ENCODE results near the gene NSUN7. TPM values are rescaled to one million over a fixed set of nuclear protein-coding genes. Genes with fewer than 3 reads are reported as not detected.
A peak's percentile ranks its signal among the peaks of the same experiment; 100 is the strongest.

Gene NSUN7
- total RNA-seq, 1 experiment from 2014 or later: 0.90 TPM

- H3K4me1 ChIP-seq (ENCODE audit: insufficient read depth, low read length, poor library complexity, severe bottlenecking): peaks cover 14% of the 10 kb centered on the region
- BruUV-seq (replicated peaks): no TSS peak
- intact Hi-C loops (cut with micrococcal nuclease; ENCODE audit: unreplicated experiment): no loop called here
- POLR2A ChIA-PET (ENCODE audit: low non-redundant PET): no interaction called here
- no peaks in the 10 kb centered on the region for H3K9me3 ChIP-seq (ENCODE audit: low read depth, low read length, poor library complexity, severe bottlenecking)
- CTCF ChIA-PET: no interaction called here
- no peak overlapping the region for H3K4me3 ChIP-seq (ENCODE audit: low read depth, low read length, poor library complexity, severe bottlenecking)
- H3K27me3 ChIP-seq (replicated peaks; ENCODE audit: insufficient read depth, low read depth, low read length, poor library complexity): no peaks in the 10 kb centered on the region
- no peak for DNase-seq (ENCODE audit: low spot score)
- H3K36me3 ChIP-seq (ENCODE audit: insufficient read depth, low read length, poor library complexity, severe bottlenecking): no peaks in the 10 kb centered on the region
- TF ChIP-seq EZH2 (IDR thresholded peaks at IDR 0.05; ENCODE audit: borderline replicate concordance, low read depth, low read length, poor library complexity, severe bottlenecking) (no peak), CTCF (conservative IDR thresholded peaks at IDR 0.05; ENCODE audit: low read depth, low read length) (no peak)
- no peak overlapping the region for H3K27ac ChIP-seq (ENCODE audit: low read depth, low read length, poor library complexity, severe bottlenecking)
These were observed 28.8 kb upstream of the NSUN7 start for GRCh38 chr4:40720916-40721315.

- no peak for DNase-seq (ENCODE audit: low spot score)
- TF ChIP-seq CTCF (conservative IDR thresholded peaks at IDR 0.05; ENCODE audit: low read depth, low read length) (no peak), EZH2 (IDR thresholded peaks at IDR 0.05; ENCODE audit: borderline replicate concordance, low read depth, low read length, poor library complexity, severe bottlenecking) (no peak)
- Histone ChIP-seq H3K4me1 (ENCODE audit: insufficient read depth, low read length, poor library complexity, severe bottlenecking) (peaks cover 14% of the 10 kb centered on the region), H3K27ac (ENCODE audit: low read depth, low read length, poor library complexity, severe bottlenecking) (no peak overlapping the region), H3K27me3 (replicated peaks; ENCODE audit: insufficient read depth, low read depth, low read length, poor library complexity) (no peaks in the 10 kb centered on the region), H3K4me3 (ENCODE audit: low read depth, low read length, poor library complexity, severe bottlenecking) (no peak overlapping the region), H3K36me3 (ENCODE audit: insufficient read depth, low read length, poor library complexity, severe bottlenecking) (no peaks in the 10 kb centered on the region), H3K9me3 (ENCODE audit: low read depth, low read length, poor library complexity, severe bottlenecking) (no peaks in the 10 kb centered on the region)
- intact Hi-C loops (cut with micrococcal nuclease; ENCODE audit: unreplicated experiment): no loop called here
- ChIA-PET CTCF (no interaction called here), POLR2A (ENCODE audit: low non-redundant PET) (no interaction called here)
- BruUV-seq (replicated peaks): no TSS peak
These were observed 28.0 kb upstream of the NSUN7 start for GRCh38 chr4:40721730-40722171.

- TF ChIP-seq EZH2 (IDR thresholded peaks at IDR 0.05; ENCODE audit: borderline replicate concordance, low read depth, low read length, poor library complexity, severe bottlenecking): no peak
- TF ChIP-seq CTCF (conservative IDR thresholded peaks at IDR 0.05; ENCODE audit: low read depth, low read length): no peak
- intact Hi-C loops (cut with micrococcal nuclease; ENCODE audit: unreplicated experiment): no loop called here
- BruUV-seq (replicated peaks): no TSS peak
- ChIA-PET POLR2A (ENCODE audit: low non-redundant PET) (no interaction called here), CTCF (no interaction called here)
- Histone ChIP-seq H3K27me3 (replicated peaks; ENCODE audit: insufficient read depth, low read depth, low read length, poor library complexity) (no peaks in the 10 kb centered on the region), H3K36me3 (ENCODE audit: insufficient read depth, low read length, poor library complexity, severe bottlenecking) (no peaks in the 10 kb centered on the region), H3K27ac (ENCODE audit: low read depth, low read length, poor library complexity, severe bottlenecking) (peak overlapping the region; percentile 1), H3K4me1 (ENCODE audit: insufficient read depth, low read length, poor library complexity, severe bottlenecking) (peaks cover 14% of the 10 kb centered on the region), H3K4me3 (ENCODE audit: low read depth, low read length, poor library complexity, severe bottlenecking) (no peak overlapping the region), H3K9me3 (ENCODE audit: low read depth, low read length, poor library complexity, severe bottlenecking) (no peaks in the 10 kb centered on the region)
- DNase-seq (ENCODE audit: low spot score): peak; percentile 40
These were observed 27.1 kb upstream of the NSUN7 start for GRCh38 chr4:40722576-40723161.
